HL-60 (cell line): ENCODE measurements around the gene MRPL20.

ENCODE experiments used
- DNase-seq, 2 experiments: peaks; one replicate each; pipeline ENCODE4 v3.0.0-alpha.2; 2010 to 2020; ENCODE audit warnings: low read depth in 1 of 2, low spot score in 1 of 2
- H3K27ac ChIP-seq: fragments of 250-450 bp; sonication (Bioruptor Pico); replicated peaks from 2 replicates; pipeline ENCODE4 v1.5.1; 2020; ENCODE audit warnings: mild to moderate bottlenecking, moderate library complexity
- H3K27me3 ChIP-seq: fragments of 250-450 bp; sonication (Bioruptor Pico); 2 replicates; pipeline ENCODE4 v1.5.1; 2021; ENCODE audit warnings: mild to moderate bottlenecking, moderate library complexity; ENCODE audit not compliant: insufficient read depth, poor library complexity, severe bottlenecking
- H3K4me3 ChIP-seq: replicated peaks from 2 replicates; pipeline ENCODE4 v1.5.1; 2011; ENCODE audit warnings: mild to moderate bottlenecking, control low read depth, low read length; ENCODE audit not compliant: insufficient read depth
- CTCF ChIP-seq: IDR thresholded peaks from one replicate; pipeline ENCODE4 v1.5.1; 2011; ENCODE audit warnings: low read length, control low read depth, inconsistent platforms; ENCODE audit not compliant: insufficient read depth
- GABPA ChIP-seq: IDR thresholded peaks from 2 replicates; pipeline ENCODE4 v1.6.1; 2012; ENCODE audit warnings: low read depth
- POLR2AphosphoS5 ChIP-seq: IDR thresholded peaks from 2 replicates; pipeline ENCODE4 v1.6.1; 2012; ENCODE audit warnings: low read depth
- REST ChIP-seq: IDR thresholded peaks from 2 replicates; pipeline ENCODE4 v1.6.1; 2012; ENCODE audit warnings: low read depth; ENCODE audit not compliant: insufficient replicate concordance
- SPI1 ChIP-seq: IDR thresholded peaks from 2 replicates; pipeline ENCODE4 v1.6.1; 2012; ENCODE audit warnings: low read depth, mild to moderate bottlenecking, borderline replicate concordance

MRPL20 gene

DNA sequence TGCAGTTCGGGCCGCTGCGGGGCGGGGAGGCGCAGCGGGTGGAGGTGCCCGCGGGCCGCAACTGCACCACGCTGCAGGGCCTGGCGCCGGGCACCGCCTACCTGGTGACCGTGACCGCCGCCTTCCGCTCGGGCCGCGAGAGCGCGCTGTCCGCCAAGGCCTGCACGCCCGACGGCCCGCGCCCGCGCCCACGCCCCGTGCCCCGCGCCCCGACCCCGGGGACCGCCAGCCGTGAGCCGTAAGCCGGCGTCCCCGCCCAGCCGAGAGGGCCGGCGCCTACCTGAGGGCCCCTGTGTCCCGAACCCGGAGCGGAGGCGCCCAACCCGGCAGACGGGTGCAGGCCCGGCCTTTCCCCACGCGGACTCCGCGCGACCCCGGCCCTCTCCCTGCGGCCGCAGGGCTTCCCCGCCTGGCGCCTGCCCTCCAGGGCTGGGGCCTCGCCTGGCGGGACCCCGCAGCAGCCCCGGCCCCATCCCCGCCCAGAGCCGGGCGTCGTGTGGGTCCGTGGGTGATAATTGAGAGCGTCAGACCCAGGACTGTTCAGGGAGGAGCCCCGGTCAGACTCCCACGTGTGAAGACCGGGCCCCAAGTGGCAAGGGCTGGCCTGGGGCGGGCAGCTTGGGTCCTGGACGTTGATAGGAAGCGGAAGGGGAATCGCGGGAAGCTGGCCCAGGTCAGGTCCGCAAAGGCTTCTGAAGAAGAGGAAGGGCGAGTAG, 32.6 kb upstream of the MRPL20 start:
- TF ChIP-seq GABPA = no peak
- no peak for TF ChIP-seq SPI1
- TF ChIP-seq CTCF = no peak
- TF ChIP-seq POLR2AphosphoS5 = no peak
- no peak for TF ChIP-seq REST

DNA sequence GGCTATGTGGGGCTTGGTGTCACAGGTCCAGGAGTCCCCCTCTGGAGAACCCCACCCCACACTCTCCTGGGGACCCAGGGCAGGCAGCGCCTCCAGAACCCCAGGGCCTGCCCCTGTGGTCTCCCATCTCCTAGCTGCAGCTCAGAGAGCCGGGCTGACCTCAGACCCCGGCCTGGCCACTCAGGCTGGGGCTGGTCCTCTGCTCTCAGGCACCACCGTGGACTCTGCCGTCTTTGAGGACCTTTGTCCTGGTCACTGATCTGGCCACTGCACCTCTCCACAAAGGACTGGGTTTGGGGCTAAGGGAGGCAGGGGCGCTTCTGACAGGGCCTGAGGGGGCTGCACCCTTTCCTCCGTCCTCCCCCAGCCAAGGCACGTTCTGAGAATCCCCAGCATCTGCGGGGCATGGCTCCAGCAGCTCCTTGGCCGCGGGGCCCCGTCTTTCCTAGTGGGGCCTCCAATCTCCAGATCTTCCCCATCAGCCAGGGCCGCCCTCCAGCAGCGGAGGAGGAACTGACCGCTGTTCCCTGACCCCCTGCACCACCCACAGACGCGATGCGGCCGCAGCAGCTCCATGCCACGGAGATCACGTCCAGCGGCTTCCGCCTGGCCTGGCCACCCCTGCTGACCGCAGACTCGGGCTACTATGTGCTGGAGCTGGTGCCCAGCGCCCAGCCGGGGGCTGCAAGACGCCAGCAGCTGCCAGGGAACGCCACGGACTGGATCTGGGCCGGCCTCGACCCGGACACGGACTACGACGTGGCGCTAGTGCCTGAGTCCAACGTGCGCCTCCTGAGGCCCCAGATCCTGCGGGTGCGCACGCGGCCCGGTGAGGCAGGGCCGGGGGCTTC, 31.7 kb upstream of the MRPL20 start:
- no peak for TF ChIP-seq CTCF
- no peak for TF ChIP-seq POLR2AphosphoS5
- TF ChIP-seq SPI1 = no peak
- TF ChIP-seq GABPA = no peak
- no peak for TF ChIP-seq REST
- H3K27ac ChIP-seq = no peak overlapping the region
- DNase-seq = no peak
- H3K4me3 ChIP-seq = no peak overlapping the region
- H3K27me3 ChIP-seq = peaks cover 11% of the 10 kb centered on the region

More for the DNA sequence above, 32.6 kb upstream of the MRPL20 start:
- Histone ChIP-seq H3K27me3 (peaks cover 10% of the 10 kb centered on the region), H3K27ac (no peak overlapping the region), H3K4me3 (no peak overlapping the region)
- DNase-seq = no peak

- TF ChIP-seq SPI1 = no peak
- TF ChIP-seq REST = no peak
- no peak for TF ChIP-seq GABPA
- no peak for TF ChIP-seq POLR2AphosphoS5
- no peak for TF ChIP-seq CTCF
- Histone ChIP-seq H3K4me3 (no peak overlapping the region), H3K27me3 (peaks cover 11% of the 10 kb centered on the region), H3K27ac (no peak overlapping the region)
- DNase-seq = peak; percentile 63 to 72
Measured at GRCh38 chr1:1437904-1438376, 30.8 kb upstream of the MRPL20 start.
